Dendritic cell treated with granulocyte-macrophage colony-stimulating factor and Interleukin-4, amounts not matched to agents 40 ng/mL and 50 ng/mL, for 4 days (primary cell): ENCODE data around the gene LDB2.

Experiments
- H3K27ac Mint-ChIP-seq: one replicate; pipeline ENCODE4 v1.8.0; 2022; ENCODE audit warnings: mild to moderate bottlenecking, mixed read lengths
- H3K27me3 Mint-ChIP-seq: one replicate; pipeline ENCODE4 v1.8.0; 2022; ENCODE audit warnings: mild to moderate bottlenecking, mixed read lengths
- H3K36me3 Mint-ChIP-seq: one replicate; pipeline ENCODE4 v1.8.0; 2022; ENCODE audit warnings: low read depth, mixed read lengths
- H3K4me1 Mint-ChIP-seq: one replicate; pipeline ENCODE4 v1.8.0; 2022; ENCODE audit warnings: low read depth, mixed read lengths
- H3K4me3 Mint-ChIP-seq: one replicate; pipeline ENCODE4 v1.8.0; 2022; ENCODE audit warnings: mild to moderate bottlenecking, moderate library complexity, mixed read lengths
- H3K9me3 Mint-ChIP-seq: one replicate; pipeline ENCODE4 v1.8.0; 2022; ENCODE audit warnings: mixed read lengths
- intact Hi-C: fragments of 100-400 bp; cut with micrococcal nuclease; formaldehyde crosslinking; loops from one replicate; pipeline ENCODE4 v1.15.0; 2022

The LDB2 gene

GRCh38 chr4:16820329-16820728 lies 78.1 kb downstream of the LDB2 start:
- intact Hi-C loops: no loop called here
- Mint-ChIP-seq H3K27me3 (peaks cover 1% of the 10 kb centered on the region), H3K9me3 (no peaks in the 10 kb centered on the region), H3K4me3 (no peak overlapping the region), H3K36me3 (no peaks in the 10 kb centered on the region), H3K27ac (no peak overlapping the region), H3K4me1 (no peaks in the 10 kb centered on the region)

- H3K27ac Mint-ChIP-seq: no peak overlapping the region
- H3K4me1 Mint-ChIP-seq: no peaks in the 10 kb centered on the region
- intact Hi-C loops: no loop called here
- no peaks in the 10 kb centered on the region for H3K36me3 Mint-ChIP-seq
- H3K4me3 Mint-ChIP-seq: no peak overlapping the region
- H3K27me3 Mint-ChIP-seq: peaks cover 1% of the 10 kb centered on the region
- no peaks in the 10 kb centered on the region for H3K9me3 Mint-ChIP-seq
Measured at GRCh38 chr4:16819652-16820051, 78.8 kb downstream of the LDB2 start.

- no peak overlapping the region for H3K27ac Mint-ChIP-seq
- H3K9me3 Mint-ChIP-seq: no peaks in the 10 kb centered on the region
- H3K36me3 Mint-ChIP-seq: no peaks in the 10 kb centered on the region
- H3K4me1 Mint-ChIP-seq: no peaks in the 10 kb centered on the region
- intact Hi-C loops: no loop called here
- H3K27me3 Mint-ChIP-seq: no peaks in the 10 kb centered on the region
- H3K4me3 Mint-ChIP-seq: no peak overlapping the region
Measured at GRCh38 chr4:16818005-16818404, 80.4 kb downstream of the LDB2 start.

- intact Hi-C loops: no loop called here
- no peaks in the 10 kb centered on the region for H3K36me3 Mint-ChIP-seq
- no peak overlapping the region for H3K4me3 Mint-ChIP-seq
- H3K4me1 Mint-ChIP-seq: no peaks in the 10 kb centered on the region
- H3K9me3 Mint-ChIP-seq: no peaks in the 10 kb centered on the region
- no peak overlapping the region for H3K27ac Mint-ChIP-seq
- H3K27me3 Mint-ChIP-seq: no peaks in the 10 kb centered on the region
Measured at GRCh38 chr4:16817286-16817685, 81.2 kb downstream of the LDB2 start.

- Mint-ChIP-seq H3K36me3 (no peaks in the 10 kb centered on the region), H3K27me3 (peaks cover 2% of the 10 kb centered on the region), H3K4me3 (no peak overlapping the region), H3K4me1 (no peaks in the 10 kb centered on the region), H3K9me3 (no peaks in the 10 kb centered on the region), H3K27ac (no peak overlapping the region)
- intact Hi-C loops: no loop called here
Measured at GRCh38 chr4:16814361-16814760, 84.1 kb downstream of the LDB2 start.

- peaks cover 2% of the 10 kb centered on the region for H3K27me3 Mint-ChIP-seq
- no peak overlapping the region for H3K27ac Mint-ChIP-seq
- H3K36me3 Mint-ChIP-seq: no peaks in the 10 kb centered on the region
- H3K4me3 Mint-ChIP-seq: no peak overlapping the region
- H3K4me1 Mint-ChIP-seq: no peaks in the 10 kb centered on the region
- H3K9me3 Mint-ChIP-seq: no peaks in the 10 kb centered on the region
- intact Hi-C loops: no loop called here
Measured at GRCh38 chr4:16812041-16812440, 86.4 kb downstream of the LDB2 start.

GRCh38 chr4:16809943-16810342 lies 88.5 kb downstream of the LDB2 start:
- H3K9me3 Mint-ChIP-seq: no peaks in the 10 kb centered on the region
- no peaks in the 10 kb centered on the region for H3K4me1 Mint-ChIP-seq
- no peak overlapping the region for H3K4me3 Mint-ChIP-seq
- no peak overlapping the region for H3K27ac Mint-ChIP-seq
- intact Hi-C loops: no loop called here
- no peaks in the 10 kb centered on the region for H3K36me3 Mint-ChIP-seq
- H3K27me3 Mint-ChIP-seq: peaks cover 2% of the 10 kb centered on the region

GRCh38 chr4:16809064-16809463 lies 89.4 kb downstream of the LDB2 start:
- Mint-ChIP-seq H3K27me3 (peaks cover 2% of the 10 kb centered on the region), H3K9me3 (no peaks in the 10 kb centered on the region), H3K4me3 (no peak overlapping the region), H3K4me1 (no peaks in the 10 kb centered on the region), H3K27ac (no peak overlapping the region), H3K36me3 (no peaks in the 10 kb centered on the region)
- intact Hi-C loops: no loop called here

- no peaks in the 10 kb centered on the region for H3K4me1 Mint-ChIP-seq
- H3K9me3 Mint-ChIP-seq: no peaks in the 10 kb centered on the region
- H3K27ac Mint-ChIP-seq: no peak overlapping the region
- H3K36me3 Mint-ChIP-seq: no peaks in the 10 kb centered on the region
- intact Hi-C loops: no loop called here
- no peak overlapping the region for H3K4me3 Mint-ChIP-seq
- peaks cover 2% of the 10 kb centered on the region for H3K27me3 Mint-ChIP-seq
Measured at GRCh38 chr4:16807355-16807754, 91.1 kb downstream of the LDB2 start.

- intact Hi-C loops: no loop called here
- Mint-ChIP-seq H3K36me3 (no peaks in the 10 kb centered on the region), H3K27me3 (peaks cover 1% of the 10 kb centered on the region), H3K4me3 (no peak overlapping the region), H3K9me3 (no peaks in the 10 kb centered on the region), H3K4me1 (no peaks in the 10 kb centered on the region), H3K27ac (no peak overlapping the region)
Measured at GRCh38 chr4:16804581-16804980, 93.9 kb downstream of the LDB2 start.

- Mint-ChIP-seq H3K27ac (no peak overlapping the region), H3K36me3 (no peaks in the 10 kb centered on the region), H3K4me3 (no peak overlapping the region), H3K9me3 (no peaks in the 10 kb centered on the region), H3K27me3 (no peaks in the 10 kb centered on the region), H3K4me1 (no peaks in the 10 kb centered on the region)
- intact Hi-C loops: no loop called here
Measured at GRCh38 chr4:16802044-16802443, 96.4 kb downstream of the LDB2 start.

- Mint-ChIP-seq H3K4me1 (no peaks in the 10 kb centered on the region), H3K9me3 (no peaks in the 10 kb centered on the region), H3K4me3 (no peak overlapping the region), H3K27me3 (no peaks in the 10 kb centered on the region), H3K36me3 (no peaks in the 10 kb centered on the region), H3K27ac (no peak overlapping the region)
- intact Hi-C loops: no loop called here
Measured at GRCh38 chr4:16801356-16801755, 97.1 kb downstream of the LDB2 start.

GRCh38 chr4:16794816-16795445 lies 103.5 kb downstream of the LDB2 start:
- intact Hi-C loops: loop anchor here (5.0 kb wide), 1 partner anchor 527 kb away; no protein-coding TSS in a partner anchor
- Mint-ChIP-seq H3K4me1 (no peaks in the 10 kb centered on the region), H3K4me3 (no peak overlapping the region), H3K36me3 (no peaks in the 10 kb centered on the region), H3K27ac (no peak overlapping the region), H3K27me3 (no peaks in the 10 kb centered on the region), H3K9me3 (no peaks in the 10 kb centered on the region)

GRCh38 chr4:16791460-16791859 lies 107.0 kb downstream of the LDB2 start:
- Mint-ChIP-seq H3K9me3 (no peaks in the 10 kb centered on the region), H3K36me3 (no peaks in the 10 kb centered on the region), H3K4me1 (no peaks in the 10 kb centered on the region), H3K27me3 (no peaks in the 10 kb centered on the region), H3K27ac (no peak overlapping the region), H3K4me3 (no peak overlapping the region)
- intact Hi-C loops: loop anchor here (5.0 kb wide), 1 partner anchor 531 kb away; no protein-coding TSS in a partner anchor

- H3K27ac Mint-ChIP-seq: no peak overlapping the region
- intact Hi-C loops: loop anchor here (5.0 kb wide), 1 partner anchor 532 kb away; no protein-coding TSS in a partner anchor
- no peaks in the 10 kb centered on the region for H3K27me3 Mint-ChIP-seq
- no peaks in the 10 kb centered on the region for H3K4me1 Mint-ChIP-seq
- no peaks in the 10 kb centered on the region for H3K36me3 Mint-ChIP-seq
- H3K9me3 Mint-ChIP-seq: no peaks in the 10 kb centered on the region
- H3K4me3 Mint-ChIP-seq: no peak overlapping the region
Measured at GRCh38 chr4:16790508-16790907, 107.9 kb downstream of the LDB2 start.
